SU-DHL-6 (cell line): Measurements from ENCODE around the gene DBF4B.

Source experiments
- CTCF ChIP-seq: fragments of 200-600 bp; sonication (generic); IDR thresholded peaks from one replicate; pipeline ENCODE4 v1.5.1; 2017; ENCODE audit warnings: antibody characterized with exemption, mild to moderate bottlenecking, low read length, moderate library complexity; ENCODE audit not compliant: insufficient read depth, poor library complexity, severe bottlenecking
- EZH2phosphoT487 ChIP-seq: fragments of 200-600 bp; sonication (generic), shearing (Covaris generic); conservative IDR thresholded peaks from 2 replicates; pipeline ENCODE4 v1.6.1; 2018; ENCODE audit warnings: mild to moderate bottlenecking, antibody characterized with exemption, low read length, moderate library complexity, mixed read lengths

- TF ChIP-seq CTCF (no peak), EZH2phosphoT487 (no peak)
Observed at GRCh38 chr17:44759916-44760243, 51.4 kb downstream of the DBF4B start.
